Heart left ventricle (tissue), 16 donors: Measurements from ENCODE around the gene PSKH1. TPM values are rescaled to one million over a fixed set of nuclear protein-coding genes. Genes with fewer than 3 reads are reported as not detected.
A peak's percentile ranks its signal among the peaks of the same experiment; 100 is the strongest.

Experiments
- ATAC-seq, 4 donors: fragments of 200-7000 bp; cut with Tn5 transposase; one replicate each; pipeline ENCODE4 v1.9.1; 2020 to 2022; ENCODE audit warnings: moderate library complexity in 4 of 4, mild to moderate bottlenecking in 3 of 4, moderate number of reproducible peaks in 1 of 4
- DNase-seq, 5 donors: peaks; one replicate each; pipeline ENCODE4 v3.0.0-alpha.2; 2020
- H3K27ac ChIP-seq, 12 donors: fragments of 200-600 bp; sonication (generic) in 4 of 12; one replicate each; pipeline versions ENCODE4 v1.5.0 to v1.8.0; 2016 to 2022; ENCODE audit warnings: mild to moderate bottlenecking in 2 of 12
- H3K27me3 ChIP-seq, 9 donors: fragments of 200-600 bp; sonication (generic) in 2 of 9; one replicate each; pipeline versions ENCODE4 v1.5.1 to v1.8.0; 2016 to 2022; ENCODE audit warnings: mild to moderate bottlenecking in 3 of 9
- H3K36me3 ChIP-seq, 9 donors: fragments of 200-600 bp; sonication (generic) in 2 of 9; one replicate each; pipeline versions ENCODE4 v1.5.0 to v1.8.0; 2018 to 2022; ENCODE audit warnings: mild to moderate bottlenecking in 2 of 9
- H3K4me1 ChIP-seq, 12 donors: fragments of 200-600 bp; sonication (generic) in 4 of 12; one replicate each; pipeline versions ENCODE4 v1.5.0 to v1.8.0; 2016 to 2022; ENCODE audit warnings: mild to moderate bottlenecking in 3 of 12
- H3K4me3 ChIP-seq, 12 donors: fragments of 200-600 bp; sonication (generic) in 4 of 12; one replicate each; pipeline versions ENCODE4 v1.5.0 to v1.8.0; 2017 to 2022; ENCODE audit warnings: mild to moderate bottlenecking in 9 of 12, moderate library complexity in 4 of 12
- H3K9me3 ChIP-seq, 12 donors: fragments of 200-600 bp; sonication (generic) in 4 of 12; one replicate each; pipeline versions ENCODE4 v1.5.0 to v1.8.0; 2016 to 2022; ENCODE audit warnings: mild to moderate bottlenecking in 1 of 12
- POLR2A ChIP-seq, 2 donors: fragments of 450-650 bp; IDR thresholded peaks; one replicate each; pipeline ENCODE4 v1.6.1; 2017; ENCODE audit warnings: antibody characterized with exemption in 2 of 2, mild to moderate bottlenecking in 2 of 2, moderate library complexity in 2 of 2
- WGBS, 4 donors: extraction: QIAGEN DNeasy Blood & Tissue Kit in 2 of 4; methylation state at CpG; one replicate each; pipeline versions ENCODE4 v1.1.5 to v1.1.7; 2013 to 2018; 5-methylcytosine and 5-hydroxymethylcytosine counted together
- intact Hi-C, 10 donors: fragments of 100-400 bp; cut with DNase I; formaldehyde crosslinking; loops; one replicate each; pipeline versions ENCODE4 v1.11.1 to v1.14.2; 2022
- polyA plus RNA-seq, 2 donors: library from polyadenylated mRNA; stranded (reverse); fragments of 200-250 nt; gene quantifications; one replicate each; pipeline ENCODE4 v1.2.3, GENCODE V29; 2013
- total RNA-seq, 9 donors: library from RNA; depleted of rRNA in 2 of 9; stranded (reverse); fragments of >200 nt in 2 of 9; fragmentation: NEBNext Ultra II Directional in 3 of 9; extraction: Animal tissue kit (Norgen Biotek cat#: 25700) in 3 of 9; gene quantifications; one replicate each; pipeline versions ENCODE4 v1.1.0 to v1.2.4, GENCODE V29; 2016 to 2023
- TF ChIP-seq, protein P1 (sequence below), 12 donors: fragments of 200-600 bp; sonication (generic) in 4 of 12; IDR thresholded peaks; one replicate each; pipeline versions ENCODE4 v1.5.0 to v1.8.0; 2018 to 2022; ENCODE audit warnings: antibody characterized with exemption in 12 of 12, mild to moderate bottlenecking in 5 of 12
- donor health status: ischemic (EF 13 %, LVEDD 7.1; RV severe dilation, severe dysfunction).
- donor health status: healthy with polysubstance abuse.
- donor health status: DM: no; HTN: yes; CAD: no.
- donor health status: DM: no; HTN: no; CAD: no.
- donor health status: ischemic (EF 25% LVEDD 6.9; RV normal size, moderate dysfunction).
- donor health status: ischemic (EF 25% LVEDD 5.7; RV mildly dilated, moderate dysfunction).
- donor health status: healthy.
- donor health status: DM: yes; HTN: yes; CAD: no.
- donor health status: ischemic (EF 35%, LVEDD 5.7; RV mildly dilated, moderate dysfunction).
- donor health status: nonischemic (EF 11% LVEDD 7.7; RV severe dilation, severe dysfunction).
- donor health status: DM: yes; HTN: yes; CAD: no.
- donor health status: PGD.
- donor health status: ischemic (EF 29% LVEDD 5.4; RV normal size, mild dysfunction).
- donor health status: nonischemic (EF 23%, LVEDD 6.1; RV moderate dilation, normal function).

The PSKH1 gene
- total and polyA plus RNA-seq, 11 donors, result 16.3 to 36.9 (median 21.6) TPM

DNA sequence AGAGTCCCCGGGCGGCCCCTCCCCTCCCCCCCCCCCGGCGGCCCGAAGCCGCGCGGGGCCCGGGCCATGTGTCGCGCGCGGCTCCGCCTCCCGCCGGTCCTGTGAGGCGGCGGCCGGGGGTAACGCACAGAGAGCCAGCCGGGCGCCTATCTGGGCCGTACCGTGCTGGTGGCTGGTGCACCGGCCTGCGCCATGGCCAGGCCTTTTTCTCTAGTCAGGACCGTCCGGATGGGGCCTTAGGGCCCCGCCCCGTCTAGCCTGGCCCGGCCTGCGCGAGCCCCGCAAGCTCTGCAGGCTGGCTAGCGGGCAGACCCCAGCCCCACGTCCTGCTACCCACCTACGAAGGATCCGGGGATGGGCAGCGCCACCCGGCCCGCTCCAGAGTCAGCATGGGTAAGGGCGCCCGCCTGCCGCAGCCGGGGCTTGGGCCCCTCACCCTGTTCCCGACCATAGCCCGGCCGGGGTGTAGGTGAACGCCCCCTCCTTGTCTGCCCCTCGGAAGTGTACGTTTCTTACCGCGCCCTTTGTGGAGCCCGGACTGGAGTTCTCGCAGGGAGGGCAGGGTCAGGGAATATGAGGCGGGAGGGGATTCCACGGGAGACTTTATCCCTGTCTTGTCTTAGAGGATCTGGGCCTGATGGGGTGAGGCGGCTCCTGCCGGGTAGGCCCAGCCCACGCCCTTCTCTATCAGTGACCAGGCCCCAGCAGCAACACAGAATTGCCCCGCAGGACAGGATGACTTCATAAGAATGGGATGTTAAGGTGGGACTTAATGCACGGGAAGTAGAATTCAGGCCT lies 45.8 kb upstream of the PSKH1 start, which contains the start of gene CENPT:
Gene CENPT (minus strand): TSS at position 630 of the 798 bp plus-strand sequence. CDS start 13,834 bp downstream, outside the sequence.
- peaks cover 0 to 12% (median 0%) of the 10 kb centered on the region in 9 donors for H3K36me3 ChIP-seq
- no peak for TF ChIP-seq POLR2A (IDR thresholded peaks at IDR 0.05)
- TF ChIP-seq, protein P1, sequence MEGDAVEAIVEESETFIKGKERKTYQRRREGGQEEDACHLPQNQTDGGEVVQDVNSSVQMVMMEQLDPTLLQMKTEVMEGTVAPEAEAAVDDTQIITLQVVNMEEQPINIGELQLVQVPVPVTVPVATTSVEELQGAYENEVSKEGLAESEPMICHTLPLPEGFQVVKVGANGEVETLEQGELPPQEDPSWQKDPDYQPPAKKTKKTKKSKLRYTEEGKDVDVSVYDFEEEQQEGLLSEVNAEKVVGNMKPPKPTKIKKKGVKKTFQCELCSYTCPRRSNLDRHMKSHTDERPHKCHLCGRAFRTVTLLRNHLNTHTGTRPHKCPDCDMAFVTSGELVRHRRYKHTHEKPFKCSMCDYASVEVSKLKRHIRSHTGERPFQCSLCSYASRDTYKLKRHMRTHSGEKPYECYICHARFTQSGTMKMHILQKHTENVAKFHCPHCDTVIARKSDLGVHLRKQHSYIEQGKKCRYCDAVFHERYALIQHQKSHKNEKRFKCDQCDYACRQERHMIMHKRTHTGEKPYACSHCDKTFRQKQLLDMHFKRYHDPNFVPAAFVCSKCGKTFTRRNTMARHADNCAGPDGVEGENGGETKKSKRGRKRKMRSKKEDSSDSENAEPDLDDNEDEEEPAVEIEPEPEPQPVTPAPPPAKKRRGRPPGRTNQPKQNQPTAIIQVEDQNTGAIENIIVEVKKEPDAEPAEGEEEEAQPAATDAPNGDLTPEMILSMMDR (IDR thresholded peaks at IDR 0.05), result no peak
- H3K4me3 ChIP-seq, result peak within 1 kb of the TSS; percentile 76 to 100 (median 94)
- H3K4me1 ChIP-seq, result peaks cover 24 to 63% (median 50%) of the 10 kb centered on the region in 12 donors
- WGBS, 4 donors, result 0 to 1% (median 1%) methylated on average over 27 to 61 of the region's 62 CpGs
- intact Hi-C loops, result loop anchor here in 1 of 10 donors (2.0 to 5.0 kb wide), 2 partner anchors 16 to 40 kb away; partner anchors contain the start of genes RANBP10 and TSNAXIP1
- DNase-seq (peak in 2 of 5 donors; percentile 52 to 79), ATAC-seq (peak; percentile 8 to 77 (median 48))
- H3K9me3 ChIP-seq, result no peaks in the 10 kb centered on the region
- peak within 1 kb of the TSS; percentile 88 to 100 (median 96) for H3K27ac ChIP-seq
- H3K27me3 ChIP-seq, result no peaks in the 10 kb centered on the region

DNA sequence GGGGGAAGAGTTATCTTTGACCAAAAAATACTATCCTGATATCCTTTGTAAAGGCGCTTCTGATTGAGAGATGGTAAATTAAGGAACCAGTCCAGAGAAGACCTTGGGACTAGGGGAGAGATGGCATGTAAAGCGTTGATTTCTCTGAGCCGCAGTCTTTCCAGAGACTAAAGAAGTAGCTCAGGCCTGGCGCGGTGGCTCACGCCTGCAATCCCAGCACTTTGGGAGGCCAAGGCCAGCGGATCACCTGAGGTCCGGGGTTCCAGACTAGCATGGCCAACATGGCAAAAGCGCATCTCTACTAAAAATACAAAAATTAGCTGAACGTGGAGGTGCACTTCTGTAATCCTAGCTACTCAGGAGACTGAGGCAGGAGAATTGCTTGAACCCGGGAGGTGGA lies 44.9 kb upstream of the PSKH1 start:
- TF ChIP-seq POLR2A (IDR thresholded peaks at IDR 0.05), result no peak
- TF ChIP-seq, protein P1 (IDR thresholded peaks at IDR 0.05), result no peak
- H3K36me3 ChIP-seq, result peaks cover 0 to 12% (median 0%) of the 10 kb centered on the region in 9 donors
- H3K27me3 ChIP-seq, result no peaks in the 10 kb centered on the region
- no peak for ATAC-seq
- no peak for DNase-seq
- peak overlapping the region in 10 of 12 donors; percentile 77 to 100 (median 99) for H3K4me3 ChIP-seq
- WGBS, 4 donors, result 85 to 91% (median 89%) methylated on average over 11 of the region's 11 CpGs
- H3K27ac ChIP-seq, result peak overlapping the region in 10 of 12 donors; percentile 91 to 100 (median 96)
- no peaks in the 10 kb centered on the region for H3K9me3 ChIP-seq
- peaks cover 24 to 57% (median 47%) of the 10 kb centered on the region in 12 donors for H3K4me1 ChIP-seq
- intact Hi-C loops, result loop anchor here in 1 of 10 donors (5.0 kb wide), 1 partner anchor 41 kb away; the partner anchor contains the start of genes RANBP10 and TSNAXIP1

DNA sequence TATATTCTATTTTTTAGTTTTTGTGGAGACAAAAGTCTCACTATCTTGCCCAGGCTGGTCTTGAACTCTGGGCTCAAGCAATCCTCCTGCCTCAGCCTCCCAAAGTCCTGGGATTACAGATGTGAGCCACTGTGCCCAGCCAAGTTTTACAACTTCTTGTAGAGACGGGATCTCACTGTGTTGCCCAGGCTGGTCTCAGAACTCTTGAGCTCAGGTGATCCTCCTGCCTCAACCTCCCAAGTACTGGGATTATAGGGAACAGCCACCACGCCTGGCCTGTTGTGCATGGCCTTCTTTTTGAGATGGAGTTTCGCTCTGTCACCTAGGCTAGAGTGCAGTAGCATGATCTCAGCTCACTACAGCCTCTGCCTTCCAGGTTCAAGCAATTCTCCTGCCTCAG lies 39.4 kb upstream of the PSKH1 start:
- DNase-seq (no peak), ATAC-seq (no peak)
- 96 to 99% (median 98%) methylated on average over 3 of the region's 3 CpGs for WGBS, 4 donors
- no peaks in the 10 kb centered on the region for H3K27me3 ChIP-seq
- no peak for TF ChIP-seq POLR2A (IDR thresholded peaks at IDR 0.05)
- TF ChIP-seq, protein P1 (IDR thresholded peaks at IDR 0.05), result no peak
- no peak overlapping the region for H3K4me3 ChIP-seq
- intact Hi-C loops, result no loop called here
- no peaks in the 10 kb centered on the region for H3K9me3 ChIP-seq
- peaks cover 0 to 11% (median 0%) of the 10 kb centered on the region in 9 donors for H3K36me3 ChIP-seq
- H3K27ac ChIP-seq, result no peak overlapping the region
- peaks cover 10 to 52% (median 41%) of the 10 kb centered on the region in 12 donors for H3K4me1 ChIP-seq

DNA sequence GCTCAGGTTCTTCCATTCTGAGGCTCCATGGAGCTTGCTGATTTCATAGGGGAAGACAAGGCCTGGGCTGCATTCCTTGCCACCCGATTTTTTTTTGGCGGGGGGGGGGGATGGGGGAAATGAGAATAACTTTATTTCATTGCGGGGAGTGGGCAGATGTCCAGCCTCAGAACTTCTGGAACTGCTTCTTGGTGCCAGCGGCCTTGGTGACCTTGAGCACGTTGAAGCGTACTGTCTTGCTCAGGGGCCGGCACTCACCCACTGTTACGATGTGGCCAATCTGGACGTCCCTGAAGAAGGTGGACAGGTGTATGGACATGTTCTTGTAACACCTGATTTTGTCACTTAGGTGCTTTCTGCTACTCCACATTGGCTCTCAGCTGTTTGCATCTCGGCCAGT lies 37.3 kb upstream of the PSKH1 start:
- ATAC-seq (no peak), DNase-seq (peak in 2 of 5 donors; percentile 43 to 51)
- Histone ChIP-seq H3K4me1 (peaks cover 9 to 55% (median 42%) of the 10 kb centered on the region in 12 donors), H3K9me3 (no peaks in the 10 kb centered on the region), H3K36me3 (peaks cover 0 to 9% (median 0%) of the 10 kb centered on the region in 9 donors), H3K27me3 (no peaks in the 10 kb centered on the region), H3K27ac (peak overlapping the region in 7 of 12 donors; percentile 15 to 87 (median 45)), H3K4me3 (no peak overlapping the region)
- WGBS, 4 donors, result 41 to 55% (median 51%) methylated on average over 10 of the region's 10 CpGs
- no peak for TF ChIP-seq POLR2A (IDR thresholded peaks at IDR 0.05)
- TF ChIP-seq, protein P1 (IDR thresholded peaks at IDR 0.05), result no peak
- intact Hi-C loops, result no loop called here
